Femur (tissue), 1 donor: ENCODE measurements around the gene CEP350.
"Not testable (repeated sequence)": the region's sequence is repeated elsewhere in the genome, so short reads cannot be mapped to it uniquely, and the experiment has no call there.

Experiments used
- DNase-seq: peaks from one replicate; pipeline ENCODE4 v3.0.0-alpha.2; 2017

The CEP350 gene

GRCh38 chr1:179951383-179952144, 3.0 kb upstream of the CEP350 start:
- no peak for DNase-seq

- DNase-seq: no peak
These were observed 2.4 kb upstream of the CEP350 start for GRCh38 chr1:179952186-179952585.

GRCh38 chr1:179953974-179954492, 577 bp upstream of the CEP350 start:
- DNase-seq: no peak

- DNase-seq: peak; percentile 61
These were observed 674 bp downstream of the CEP350 start for GRCh38 chr1:179955287-179955680.

GRCh38 chr1:179955731-179956130, 1.1 kb downstream of the CEP350 start:
- DNase-seq: no peak

GRCh38 chr1:179958359-179958758, 3.7 kb downstream of the CEP350 start:
- no peak for DNase-seq

GRCh38 chr1:179962168-179962567, 7.6 kb downstream of the CEP350 start:
- not testable (repeated sequence) for DNase-seq

- no peak for DNase-seq
These were observed 11.9 kb downstream of the CEP350 start for GRCh38 chr1:179966551-179966950.

- DNase-seq: no peak
These were observed 13.8 kb downstream of the CEP350 start for GRCh38 chr1:179968284-179968993.

- no peak for DNase-seq
These were observed 14.6 kb downstream of the CEP350 start for GRCh38 chr1:179968994-179969919.

- no peak for DNase-seq
These were observed 15.4 kb downstream of the CEP350 start for GRCh38 chr1:179969962-179970361.

- no peak for DNase-seq
These were observed 17.2 kb downstream of the CEP350 start for GRCh38 chr1:179971563-179972496.

- DNase-seq: no peak
These were observed 18.8 kb downstream of the CEP350 start for GRCh38 chr1:179973198-179974110.

GRCh38 chr1:179976970-179977651, 22.5 kb downstream of the CEP350 start:
- no peak for DNase-seq

- no peak for DNase-seq
These were observed 23.8 kb downstream of the CEP350 start for GRCh38 chr1:179978199-179979079.

- DNase-seq: no peak
These were observed 29.5 kb downstream of the CEP350 start for GRCh38 chr1:179984101-179984500.

GRCh38 chr1:179984942-179985341, 30.3 kb downstream of the CEP350 start:
- no peak for DNase-seq

- no peak for DNase-seq
These were observed 36.2 kb downstream of the CEP350 start for GRCh38 chr1:179990847-179991246.

GRCh38 chr1:179995576-179995975, 41.0 kb downstream of the CEP350 start:
- no peak for DNase-seq
